SK-N-MC (cell line): ENCODE data around the gene ITIH1.

Source experiments
- EZH2 ChIP-seq: fragments of 200-600 bp; sonication (generic); IDR thresholded peaks from one replicate; pipeline ENCODE4 v1.6.1; 2017; ENCODE audit warnings: antibody characterized with exemption
- FOXP2 ChIP-seq: optimal IDR thresholded peaks from 2 replicates; pipeline ENCODE3; 2011; ENCODE audit warnings: mild to moderate bottlenecking, moderate library complexity; ENCODE audit not compliant: insufficient read depth; ENCODE audit errors: extremely low read length, control extremely low read depth
- POLR2AphosphoS5 ChIP-seq: IDR thresholded peaks from 2 replicates; pipeline ENCODE4 v1.6.1; 2012; ENCODE audit warnings: mild to moderate bottlenecking, low read depth, low read length, borderline replicate concordance

DNA sequence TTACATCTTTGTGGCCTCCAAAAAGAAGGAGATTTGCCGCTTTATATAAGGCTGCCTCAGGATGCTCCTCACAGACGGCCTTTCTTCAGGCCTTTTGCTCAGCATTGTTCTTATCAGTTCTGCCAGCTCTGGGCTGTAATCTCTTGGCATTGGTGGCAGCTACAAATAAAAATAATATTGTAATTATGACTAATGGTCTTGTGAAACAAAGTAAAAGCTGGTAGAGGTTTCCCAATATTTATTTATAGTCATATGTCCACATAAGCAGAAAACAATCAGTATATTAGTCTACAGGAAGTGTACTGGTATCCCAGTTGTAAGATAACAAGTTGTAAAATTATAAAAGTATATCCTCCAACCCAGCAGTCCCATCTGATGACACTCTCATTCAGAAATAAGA, 13.9 kb upstream of the ITIH1 start:
- TF ChIP-seq EZH2 (no peak), POLR2AphosphoS5 (no peak), FOXP2 (no peak)
